Small intestine (tissue), 7 donors: ENCODE measurements around the gene MAD2L1BP. TPM values are rescaled to one million over a fixed set of nuclear protein-coding genes. Genes with fewer than 3 reads are reported as not detected.

Experiments
- DNase-seq, 2 donors: peaks; one replicate each; pipeline versions ENCODE4 v3.0.0 to v3.0.0-alpha.2; 2013
- FAIRE-seq: peaks from 2 replicates; lab custom pipeline; 2012; peaks lifted over from hg19 to GRCh38; lab: Jason Lieb, UNC
- H3K27ac ChIP-seq, 3 donors: one replicate each; pipeline ENCODE4 v1.5.1; 2013; ENCODE audit warnings: low read length in 2 of 3, mild to moderate bottlenecking in 2 of 3, control low read depth in 1 of 3, inconsistent platforms in 1 of 3, low read depth in 1 of 3, moderate library complexity in 1 of 3
- H3K27me3 ChIP-seq, 3 donors: one replicate each; pipeline ENCODE4 v1.6.1; 2013; ENCODE audit warnings: low read length in 3 of 3, inconsistent platforms in 1 of 3; ENCODE audit not compliant: control insufficient read depth in 3 of 3, insufficient read depth in 3 of 3
- H3K36me3 ChIP-seq, 3 donors: one replicate each; pipeline ENCODE4 v1.6.1; 2013; ENCODE audit warnings: low read length in 3 of 3, inconsistent platforms in 1 of 3, low read depth in 1 of 3, mild to moderate bottlenecking in 1 of 3, moderate library complexity in 1 of 3; ENCODE audit not compliant: control insufficient read depth in 3 of 3, insufficient read depth in 2 of 3
- H3K4me1 ChIP-seq, 3 donors: one replicate each; pipeline ENCODE4 v1.6.1; 2013; ENCODE audit warnings: low read length in 2 of 3, inconsistent platforms in 1 of 3, low read depth in 1 of 3, mild to moderate bottlenecking in 1 of 3, moderate library complexity in 1 of 3; ENCODE audit not compliant: control insufficient read depth in 3 of 3, insufficient read depth in 2 of 3
- H3K4me3 ChIP-seq, 3 donors: one replicate each; pipeline ENCODE4 v1.5.1; 2013; ENCODE audit warnings: low read length in 3 of 3, control low read depth in 1 of 3, inconsistent platforms in 1 of 3, low read depth in 1 of 3, mild to moderate bottlenecking in 1 of 3, moderate library complexity in 1 of 3
- H3K9me3 ChIP-seq, 2 donors: one replicate each; pipeline ENCODE4 v1.6.1; 2013; ENCODE audit warnings: low read depth in 1 of 2, low read length in 1 of 2; ENCODE audit not compliant: control insufficient read depth in 2 of 2, insufficient read depth in 1 of 2
- WGBS, 3 donors: extraction: QIAGEN DNeasy Blood & Tissue Kit; methylation state at CpG; one replicate each; pipeline ENCODE4 v1.1.7; 2013; 5-methylcytosine and 5-hydroxymethylcytosine counted together
- polyA plus RNA-seq, 4 donors: library from polyadenylated mRNA; stranded (reverse) in 3 of 4; unstranded in 1 of 4; fragments of 200-250 nt in 3 of 4; fragments of 120-200 nt in 1 of 4; gene quantifications; one replicate each; pipeline versions ENCODE4 v1.2.1 to v1.2.3, GENCODE V29; 2013
- donor health status: healthy with polysubstance abuse.
- donor health status: control.
- donor health status: control.
- donor health status: Bipolar disorder and iron deficiency.
- donor health status: healthy.

The MAD2L1BP gene
- polyA plus RNA-seq, 4 donors, result 29.1 to 59.4 (median 46.3) TPM

DNA sequence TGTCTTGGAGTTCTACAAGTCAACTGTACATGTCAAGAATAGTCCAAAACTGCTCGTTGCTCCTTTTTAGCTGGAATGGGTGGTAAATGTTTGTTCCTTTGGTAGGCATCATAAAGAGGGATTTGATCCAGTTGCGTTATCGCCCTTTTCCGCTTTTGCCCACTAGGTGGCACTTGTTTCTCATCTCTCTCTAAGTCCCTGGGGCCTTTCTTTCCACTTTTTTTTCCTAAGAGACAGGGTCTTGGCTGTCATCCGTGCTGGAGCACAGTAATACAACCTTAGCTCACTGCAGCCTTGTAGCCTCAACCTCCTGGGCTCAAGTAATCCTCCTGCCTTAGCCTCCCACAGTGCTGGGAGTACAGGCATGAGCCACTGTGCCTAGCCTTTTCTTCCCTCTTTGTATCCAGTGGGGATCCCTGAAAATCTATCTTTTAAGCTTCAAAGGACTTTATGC, 27.3 kb upstream of the MAD2L1BP start:
- Histone ChIP-seq H3K27ac (no peak overlapping the region), H3K36me3 (peaks cover 0 to 24% (median 2%) of the 10 kb centered on the region in 3 donors), H3K4me1 (no peaks in the 10 kb centered on the region), H3K4me3 (no peak overlapping the region), H3K27me3 (no peaks in the 10 kb centered on the region), H3K9me3 (no peaks in the 10 kb centered on the region)
- 4 to 7% (median 5%) methylated on average over 5 of the region's 5 CpGs for WGBS, 3 donors
- peak; percentile 66 to 82 for DNase-seq
- FAIRE-seq, result no peak

DNA sequence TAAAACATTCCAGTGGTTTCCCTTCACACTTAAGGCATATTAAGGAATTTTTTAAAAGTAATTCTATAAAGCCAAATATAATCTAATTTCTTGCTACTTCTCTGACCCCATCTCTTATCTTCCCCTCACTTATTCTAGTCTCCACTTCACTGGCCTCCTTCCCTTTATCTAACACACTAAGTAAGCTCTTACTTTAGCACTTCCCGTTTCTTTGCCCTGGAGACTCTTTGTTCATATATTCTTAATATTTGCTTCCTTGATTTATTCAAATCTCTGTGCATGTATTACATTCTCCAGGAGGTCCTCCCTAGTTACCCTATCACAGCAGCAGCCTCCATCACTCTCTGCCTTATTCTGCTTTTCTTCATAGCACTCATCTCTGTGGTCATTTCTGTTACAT, 26.8 kb upstream of the MAD2L1BP start:
- FAIRE-seq, result no peak
- Histone ChIP-seq H3K27me3 (no peaks in the 10 kb centered on the region), H3K27ac (no peak overlapping the region), H3K4me1 (no peaks in the 10 kb centered on the region), H3K4me3 (no peak overlapping the region), H3K9me3 (no peaks in the 10 kb centered on the region), H3K36me3 (peaks cover 0 to 26% (median 2%) of the 10 kb centered on the region in 3 donors)
- 68 to 82% (median 80%) methylated on average over 1 of the region's 1 CpG for WGBS, 3 donors
- no peak for DNase-seq

DNA sequence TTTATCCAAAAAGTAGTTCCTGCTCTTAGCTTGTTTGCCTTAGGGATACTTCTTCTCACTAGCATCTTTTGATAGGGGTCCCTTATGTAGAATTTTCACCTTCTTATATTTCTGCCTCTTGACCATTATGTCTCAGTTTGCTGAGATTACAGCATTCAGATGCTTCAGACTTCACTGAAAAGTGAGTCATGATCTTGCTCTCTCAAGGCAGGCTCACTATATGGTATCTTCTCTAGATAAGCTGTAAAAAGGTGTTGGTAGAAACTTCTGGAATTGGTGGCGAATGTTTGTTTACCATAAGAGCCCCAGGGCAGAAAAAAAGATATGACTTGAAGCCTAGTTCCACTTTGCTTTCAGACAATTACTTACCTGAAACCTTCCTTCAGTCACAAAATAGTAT, 26.2 kb upstream of the MAD2L1BP start:
- H3K9me3 ChIP-seq, result no peaks in the 10 kb centered on the region
- 91 to 100% (median 97%) methylated on average over 1 of the region's 1 CpG for WGBS, 3 donors
- H3K4me3 ChIP-seq, result no peak overlapping the region
- DNase-seq (no peak), FAIRE-seq (no peak)
- H3K27ac ChIP-seq, result no peak overlapping the region
- H3K27me3 ChIP-seq, result no peaks in the 10 kb centered on the region
- H3K36me3 ChIP-seq, result peaks cover 0 to 30% (median 2%) of the 10 kb centered on the region in 3 donors
- no peaks in the 10 kb centered on the region for H3K4me1 ChIP-seq

DNA sequence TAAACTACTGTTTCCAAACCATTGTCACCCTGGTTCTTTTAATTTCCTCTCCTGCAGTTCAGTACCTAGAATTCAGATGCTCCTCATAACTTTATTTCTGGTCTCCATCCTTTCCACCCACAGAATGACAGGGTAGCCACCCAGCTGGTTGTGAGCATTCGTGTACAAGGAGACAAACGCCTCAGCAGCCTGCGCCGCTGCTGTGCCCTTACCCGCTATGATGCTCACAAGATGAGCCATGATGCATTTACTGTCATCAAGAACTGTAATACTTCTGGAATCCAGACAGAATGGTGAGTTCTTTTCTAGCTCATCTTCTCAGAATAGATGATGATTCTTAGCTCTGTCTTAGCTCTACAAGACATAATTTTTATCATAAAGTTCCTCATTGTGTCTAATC, 25.2 kb upstream of the MAD2L1BP start:
- WGBS, 3 donors, result 95 to 99% (median 97%) methylated on average over 5 of the region's 5 CpGs
- no peak for DNase-seq
- Histone ChIP-seq H3K27ac (no peak overlapping the region), H3K4me1 (no peaks in the 10 kb centered on the region), H3K9me3 (no peaks in the 10 kb centered on the region), H3K36me3 (peaks cover 2 to 34% (median 2%) of the 10 kb centered on the region in 3 donors), H3K27me3 (no peaks in the 10 kb centered on the region), H3K4me3 (no peak overlapping the region)
- FAIRE-seq, result no peak

DNA sequence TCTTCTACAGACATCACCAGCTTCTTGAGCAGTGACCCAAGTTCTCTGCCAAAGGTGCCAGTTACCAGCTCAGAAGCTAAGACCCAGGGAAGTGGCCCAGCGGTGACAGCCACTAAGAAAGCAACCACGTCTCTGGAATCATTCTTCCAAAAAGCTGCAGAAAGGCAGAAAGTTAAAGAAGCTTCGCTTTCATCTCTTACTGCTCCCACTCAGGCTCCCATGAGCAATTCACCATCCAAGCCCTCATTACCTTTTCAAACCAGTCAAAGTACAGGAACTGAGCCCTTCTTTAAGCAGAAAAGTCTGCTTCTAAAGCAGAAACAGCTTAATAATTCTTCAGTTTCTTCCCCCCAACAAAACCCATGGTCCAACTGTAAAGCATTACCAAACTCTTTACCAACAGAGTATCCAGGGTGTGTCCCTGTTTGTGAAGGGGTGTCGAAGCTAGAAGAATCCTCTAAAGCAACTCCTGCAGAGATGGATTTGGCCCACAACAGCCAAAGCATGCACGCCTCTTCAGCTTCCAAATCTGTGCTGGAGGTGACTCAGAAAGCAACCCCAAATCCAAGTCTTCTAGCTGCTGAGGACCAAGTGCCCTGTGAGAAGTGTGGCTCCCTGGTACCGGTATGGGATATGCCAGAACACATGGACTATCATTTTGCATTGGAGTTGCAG, 21.8 kb upstream of the MAD2L1BP start:
- peaks cover 2 to 32% (median 2%) of the 10 kb centered on the region in 3 donors for H3K36me3 ChIP-seq
- no peaks in the 10 kb centered on the region for H3K4me1 ChIP-seq
- no peak overlapping the region for H3K27ac ChIP-seq
- DNase-seq (no peak), FAIRE-seq (no peak)
- no peak overlapping the region for H3K4me3 ChIP-seq
- H3K9me3 ChIP-seq, result no peaks in the 10 kb centered on the region
- 94 to 97% (median 97%) methylated on average over 6 of the region's 6 CpGs for WGBS, 3 donors
- no peaks in the 10 kb centered on the region for H3K27me3 ChIP-seq

DNA sequence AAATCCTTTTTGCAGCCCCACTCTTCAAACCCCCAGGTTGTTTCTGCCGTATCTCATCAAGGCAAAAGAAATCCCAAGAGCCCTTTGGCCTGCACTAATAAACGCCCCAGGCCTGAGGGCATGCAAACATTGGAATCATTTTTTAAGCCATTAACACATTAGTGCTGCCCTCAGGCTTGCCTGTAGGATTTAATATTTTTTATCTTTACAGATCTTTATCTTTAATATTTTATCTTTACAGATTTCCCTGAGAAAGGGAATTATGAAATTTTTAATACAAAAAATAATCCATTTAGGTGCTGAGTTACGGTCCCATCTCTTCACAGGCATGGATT, 21.3 kb upstream of the MAD2L1BP start:
- no peak overlapping the region for H3K27ac ChIP-seq
- 68 to 81% (median 77%) methylated on average over 3 of the region's 3 CpGs for WGBS, 3 donors
- DNase-seq (no peak), FAIRE-seq (no peak)
- no peaks in the 10 kb centered on the region for H3K9me3 ChIP-seq
- H3K27me3 ChIP-seq, result no peaks in the 10 kb centered on the region
- no peaks in the 10 kb centered on the region for H3K4me1 ChIP-seq
- no peak overlapping the region for H3K4me3 ChIP-seq
- peaks cover 2 to 35% (median 2%) of the 10 kb centered on the region in 3 donors for H3K36me3 ChIP-seq

DNA sequence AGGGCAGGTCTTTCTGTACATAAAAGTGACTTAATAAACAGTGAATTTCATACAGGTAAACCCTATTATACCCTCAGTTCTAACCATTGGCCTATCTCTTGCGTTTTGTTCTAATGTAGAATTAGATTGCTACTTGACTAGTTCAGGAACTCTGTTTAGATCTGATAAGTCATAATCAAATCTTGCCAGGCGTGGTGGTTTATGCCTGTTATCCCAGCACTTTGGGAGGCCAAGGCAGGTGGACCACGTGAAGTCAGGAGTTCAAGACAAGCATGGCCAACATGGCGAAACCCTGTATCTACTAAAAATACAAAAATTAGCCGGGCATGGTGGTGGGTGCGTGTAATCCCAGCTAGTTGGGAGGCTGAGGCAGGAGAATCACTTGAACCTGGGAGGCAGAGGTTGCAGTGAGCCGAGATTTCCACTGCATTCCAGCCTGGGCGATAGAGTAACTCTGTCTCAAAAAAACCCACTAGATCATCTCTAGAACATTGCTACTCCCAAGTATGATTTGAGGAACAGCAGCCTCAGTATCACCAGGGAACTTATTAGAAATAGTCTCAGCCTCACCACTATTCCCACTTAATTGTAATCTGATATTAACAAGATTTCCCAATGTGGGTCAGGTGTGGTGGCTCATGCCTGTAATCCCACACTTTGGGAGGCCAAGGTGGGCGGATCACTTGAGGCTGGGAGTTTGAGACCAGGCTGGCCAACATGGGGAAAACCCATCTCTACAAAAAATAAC, 18.7 kb upstream of the MAD2L1BP start:
- WGBS, 3 donors, result 91 to 92% (median 92%) methylated on average over 9 of the region's 9 CpGs
- FAIRE-seq (no peak), DNase-seq (no peak)
- H3K27ac ChIP-seq, result no peak overlapping the region
- no peaks in the 10 kb centered on the region for H3K4me1 ChIP-seq
- no peaks in the 10 kb centered on the region for H3K9me3 ChIP-seq
- no peak overlapping the region for H3K4me3 ChIP-seq
- no peaks in the 10 kb centered on the region for H3K27me3 ChIP-seq
- peaks cover 2 to 43% (median 13%) of the 10 kb centered on the region in 3 donors for H3K36me3 ChIP-seq

DNA sequence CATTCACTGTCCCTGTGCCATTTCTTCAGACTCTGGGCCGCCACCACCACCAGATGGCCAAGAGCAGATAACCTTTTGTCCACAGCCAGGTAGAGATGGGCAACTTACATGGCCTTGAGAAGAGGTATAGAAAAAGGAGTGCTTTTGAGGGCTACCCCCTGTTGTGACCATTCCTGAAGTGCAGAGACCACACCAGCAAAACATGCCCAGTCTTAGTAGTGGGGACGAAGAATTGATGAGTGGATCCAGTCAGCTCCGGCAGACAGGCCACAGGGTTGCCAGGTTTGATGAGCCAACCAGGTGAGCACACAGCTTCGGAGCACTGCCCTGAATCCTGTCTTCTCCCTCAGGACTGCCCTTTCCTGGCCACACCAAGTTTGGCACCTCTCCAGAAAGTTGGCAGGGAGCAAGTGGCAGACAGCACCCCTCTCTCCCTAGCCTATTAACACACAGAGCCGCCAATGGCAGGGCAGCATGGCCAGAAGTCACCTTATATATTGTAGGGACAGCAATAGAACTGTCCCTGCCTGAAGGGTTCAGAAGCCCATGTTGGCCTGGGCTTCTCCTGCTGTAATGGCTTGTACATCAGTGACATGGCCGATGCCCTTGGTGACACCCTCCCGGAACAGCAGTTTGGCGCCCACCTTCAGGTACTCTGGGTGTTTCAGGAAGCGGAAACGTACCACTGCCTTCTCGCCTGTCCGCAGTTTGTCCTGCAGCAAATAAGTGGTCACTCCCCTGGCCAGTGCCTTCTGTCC, 14.4 kb upstream of the MAD2L1BP start:
- 93 to 98% (median 95%) methylated on average over 12 of the region's 12 CpGs for WGBS, 3 donors
- no peak for FAIRE-seq
- no peak for DNase-seq
- H3K27me3 ChIP-seq, result no peaks in the 10 kb centered on the region
- H3K4me3 ChIP-seq, result no peak overlapping the region
- H3K4me1 ChIP-seq, result no peaks in the 10 kb centered on the region
- no peak overlapping the region for H3K27ac ChIP-seq
- H3K36me3 ChIP-seq, result peaks cover 4 to 71% (median 16%) of the 10 kb centered on the region in 3 donors
- H3K9me3 ChIP-seq, result no peaks in the 10 kb centered on the region
